Mucosa of descending colon (tissue), 3 donors: Measurements from ENCODE around the gene EHD3. TPM values are rescaled to one million over a fixed set of nuclear protein-coding genes. Genes with fewer than 3 reads are reported as not detected.

Experiments used
- ATAC-seq: fragments of 200-7000 bp; cut with Tn5 transposase; one replicate; pipeline ENCODE4 v1.9.1; 2020; ENCODE audit warnings: mild to moderate bottlenecking, moderate library complexity
- DNase-seq, 3 donors: peaks; one replicate each; pipeline ENCODE4 v3.0.0-alpha.2; 2020
- H3K36me3 ChIP-seq: fragments of 200-600 bp; one replicate; pipeline ENCODE4 v1.8.0; 2021; ENCODE audit warnings: low read depth, mild to moderate bottlenecking
- H3K4me1 ChIP-seq: fragments of 200-600 bp; one replicate; pipeline ENCODE4 v1.8.0; 2021; ENCODE audit warnings: low read depth, mild to moderate bottlenecking
- H3K4me3 ChIP-seq: fragments of 200-600 bp; one replicate; pipeline ENCODE4 v1.8.0; 2021; ENCODE audit warnings: mild to moderate bottlenecking
- H3K9me3 ChIP-seq: fragments of 200-600 bp; one replicate; pipeline ENCODE4 v1.8.0; 2021; ENCODE audit warnings: mild to moderate bottlenecking
- CTCF ChIP-seq: fragments of 200-600 bp; IDR thresholded peaks from one replicate; pipeline ENCODE4 v1.8.0; 2022; ENCODE audit warnings: antibody characterized with exemption, mild to moderate bottlenecking
- intact Hi-C, 2 donors: fragments of 100-400 bp; cut with DNase I in 1 of 2; cut with micrococcal nuclease in 1 of 2; formaldehyde crosslinking; loops; one replicate each; pipeline versions ENCODE4 v1.11.0 to v1.11.1; 2022; cut with DNase I, micrococcal nuclease
- total RNA-seq, 3 donors: library from RNA; stranded (reverse); fragmentation: NEBNext Ultra II Directional in 2 of 3; extraction: Animal tissue kit (Norgen Biotek cat#: 25700) in 2 of 3; gene quantifications; one replicate each; pipeline versions ENCODE4 v1.2.1 to v1.2.4, GENCODE V29; 2021 to 2023
- donor health status: DM: no; HTN: no; CAD: no; lungs with moderate emphysema.
- donor health status: DM: no; HTN: no; CAD: no.
- donor health status: DM: no; HTN: yes; CAD: no.

Gene EHD3
- total RNA-seq, 3 donors from 2014 or later, result 0.87 to 4.4 (median 1.9) TPM

GRCh38 chr2:31219131-31219969 lies 14.6 kb upstream of the EHD3 start:
- ATAC-seq (peak; percentile 86), DNase-seq (no peak)
- intact Hi-C loops, result no loop called here
- H3K36me3 ChIP-seq, result no peaks in the 10 kb centered on the region
- H3K4me1 ChIP-seq, result no peaks in the 10 kb centered on the region
- TF ChIP-seq CTCF, result no peak
- H3K4me3 ChIP-seq, result no peak overlapping the region
- H3K9me3 ChIP-seq, result no peaks in the 10 kb centered on the region

- DNase-seq (no peak), ATAC-seq (no peak)
- H3K9me3 ChIP-seq, result no peaks in the 10 kb centered on the region
- H3K36me3 ChIP-seq, result no peaks in the 10 kb centered on the region
- no peak for TF ChIP-seq CTCF
- no peak overlapping the region for H3K4me3 ChIP-seq
- intact Hi-C loops, result no loop called here
- H3K4me1 ChIP-seq, result no peaks in the 10 kb centered on the region
Observed at GRCh38 chr2:31221544-31221943, 12.4 kb upstream of the EHD3 start.

GRCh38 chr2:31222071-31222470 lies 11.9 kb upstream of the EHD3 start:
- Histone ChIP-seq H3K4me1 (no peaks in the 10 kb centered on the region), H3K36me3 (no peaks in the 10 kb centered on the region), H3K4me3 (no peak overlapping the region), H3K9me3 (no peaks in the 10 kb centered on the region)
- TF ChIP-seq CTCF, result no peak
- intact Hi-C loops, result no loop called here
- DNase-seq (no peak), ATAC-seq (no peak)

- TF ChIP-seq CTCF, result no peak
- ATAC-seq, result no peak
- no peaks in the 10 kb centered on the region for H3K36me3 ChIP-seq
- H3K4me1 ChIP-seq, result no peaks in the 10 kb centered on the region
- no peak overlapping the region for H3K4me3 ChIP-seq
- intact Hi-C loops, result no loop called here
- no peaks in the 10 kb centered on the region for H3K9me3 ChIP-seq
- DNase-seq, result no peak
Observed at GRCh38 chr2:31223026-31223425, 10.9 kb upstream of the EHD3 start.

- Histone ChIP-seq H3K36me3 (no peaks in the 10 kb centered on the region), H3K9me3 (no peaks in the 10 kb centered on the region), H3K4me1 (no peaks in the 10 kb centered on the region), H3K4me3 (no peak overlapping the region)
- ATAC-seq (no peak), DNase-seq (no peak)
- TF ChIP-seq CTCF, result no peak
- intact Hi-C loops, result no loop called here
Observed at GRCh38 chr2:31223749-31224148, 10.2 kb upstream of the EHD3 start.
